Activated B cell treated with CpG ODN at 0.5 μM for 24 hours (primary cell): ENCODE results near the gene DAB2. TPM values are rescaled to one million over a fixed set of nuclear protein-coding genes. Genes with fewer than 3 reads are reported as not detected.

Experiments used
- ATAC-seq: fragments of 200-7000 bp; cut with Tn5 transposase; one replicate; pipeline ENCODE4 v1.10.0; 2021; ENCODE audit warnings: low read depth, mild to moderate bottlenecking, moderate library complexity
- CTCF ChIA-PET: fragments of 350-600 bp; sonication (Branson Sonifier 250); formaldehyde crosslinking; loops from one replicate; lab custom pipeline; 2021; ENCODE audit warnings: antibody characterized with exemption; lab: Charles Lee
- POLR2A ChIA-PET: fragments of 350-600 bp; sonication (Branson Sonifier 250); formaldehyde crosslinking; loops from one replicate; lab custom pipeline; 2021; ENCODE audit warnings: antibody characterized with exemption; lab: Charles Lee
- DNase-seq: peaks from one replicate; pipeline ENCODE4 v3.0.0; 2022
- H3K27ac Mint-ChIP-seq: one replicate; pipeline ENCODE4 v1.8.0; 2020; ENCODE audit warnings: mixed read lengths
- H3K27me3 Mint-ChIP-seq: one replicate; pipeline ENCODE4 v1.8.0; 2021; ENCODE audit warnings: mixed read lengths
- H3K36me3 Mint-ChIP-seq: one replicate; pipeline ENCODE4 v1.8.0; 2021; ENCODE audit warnings: low read depth, mixed read lengths
- H3K4me1 Mint-ChIP-seq: one replicate; pipeline ENCODE4 v1.8.0; 2021; ENCODE audit warnings: mixed read lengths
- H3K4me3 Mint-ChIP-seq: one replicate; pipeline ENCODE4 v1.8.0; 2020; ENCODE audit warnings: mild to moderate bottlenecking, mixed read lengths
- H3K9me3 Mint-ChIP-seq: one replicate; pipeline ENCODE4 v1.8.0; 2020; ENCODE audit warnings: mixed read lengths
- intact Hi-C: fragments of 100-400 bp; cut with micrococcal nuclease; formaldehyde crosslinking; loops from one replicate; pipeline ENCODE4 v1.15.1; 2024
- total RNA-seq: library from RNA; stranded (reverse); gene quantifications from 2 replicates; pipeline ENCODE4 v1.2.3, GENCODE V29; 2022
- TF ChIP-seq, protein P1 (sequence below): fragments of 200-600 bp; IDR thresholded peaks from one replicate; pipeline ENCODE4 v1.8.0; 2022; ENCODE audit warnings: antibody characterized with exemption, mild to moderate bottlenecking

Gene DAB2
- total RNA-seq, 1 donor from 2014 or later, result not detected

DNA sequence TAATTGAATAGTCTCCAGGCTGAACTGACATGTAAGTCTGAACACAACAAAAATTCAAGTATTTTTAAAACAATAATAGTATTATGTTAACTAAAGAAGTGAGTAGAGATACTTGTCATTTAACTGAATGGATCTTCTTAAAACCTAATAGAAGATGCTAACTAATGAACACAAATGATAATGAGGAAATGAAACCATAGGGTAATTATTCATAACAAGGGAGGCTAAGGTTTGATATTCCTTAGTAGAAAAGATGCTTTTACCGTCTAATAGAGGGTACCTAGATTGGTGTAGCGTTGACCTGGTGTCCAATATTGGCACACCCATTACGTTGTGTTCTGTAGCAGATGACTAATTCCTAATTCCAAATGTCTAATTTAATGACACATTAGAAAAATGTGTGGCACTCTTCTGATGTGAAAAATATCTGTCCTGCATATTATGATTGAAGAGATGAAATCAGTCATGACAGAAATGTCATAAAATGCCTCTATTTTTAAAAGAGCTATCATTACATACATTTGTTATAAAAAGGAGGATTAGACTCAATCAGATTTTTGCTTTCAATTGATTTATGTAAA lies 14.9 kb upstream of the DAB2 start:
- Mint-ChIP-seq H3K9me3 (no peaks in the 10 kb centered on the region), H3K4me3 (no peak overlapping the region), H3K27ac (no peak overlapping the region), H3K4me1 (no peaks in the 10 kb centered on the region), H3K27me3 (peaks cover 5% of the 10 kb centered on the region), H3K36me3 (no peaks in the 10 kb centered on the region)
- intact Hi-C loops, result loop anchor here (10.0 kb wide), 1 partner anchor 1575 kb away; no protein-coding TSS in a partner anchor
- ChIA-PET CTCF (interaction anchor here (1.9 kb wide), 1 partner anchor 63 kb away, joined by 5 read pairs; no protein-coding TSS in a partner anchor), POLR2A (no interaction called here)
- TF ChIP-seq, protein P1, sequence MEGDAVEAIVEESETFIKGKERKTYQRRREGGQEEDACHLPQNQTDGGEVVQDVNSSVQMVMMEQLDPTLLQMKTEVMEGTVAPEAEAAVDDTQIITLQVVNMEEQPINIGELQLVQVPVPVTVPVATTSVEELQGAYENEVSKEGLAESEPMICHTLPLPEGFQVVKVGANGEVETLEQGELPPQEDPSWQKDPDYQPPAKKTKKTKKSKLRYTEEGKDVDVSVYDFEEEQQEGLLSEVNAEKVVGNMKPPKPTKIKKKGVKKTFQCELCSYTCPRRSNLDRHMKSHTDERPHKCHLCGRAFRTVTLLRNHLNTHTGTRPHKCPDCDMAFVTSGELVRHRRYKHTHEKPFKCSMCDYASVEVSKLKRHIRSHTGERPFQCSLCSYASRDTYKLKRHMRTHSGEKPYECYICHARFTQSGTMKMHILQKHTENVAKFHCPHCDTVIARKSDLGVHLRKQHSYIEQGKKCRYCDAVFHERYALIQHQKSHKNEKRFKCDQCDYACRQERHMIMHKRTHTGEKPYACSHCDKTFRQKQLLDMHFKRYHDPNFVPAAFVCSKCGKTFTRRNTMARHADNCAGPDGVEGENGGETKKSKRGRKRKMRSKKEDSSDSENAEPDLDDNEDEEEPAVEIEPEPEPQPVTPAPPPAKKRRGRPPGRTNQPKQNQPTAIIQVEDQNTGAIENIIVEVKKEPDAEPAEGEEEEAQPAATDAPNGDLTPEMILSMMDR, result no peak
- DNase-seq (no peak), ATAC-seq (no peak)

DNA sequence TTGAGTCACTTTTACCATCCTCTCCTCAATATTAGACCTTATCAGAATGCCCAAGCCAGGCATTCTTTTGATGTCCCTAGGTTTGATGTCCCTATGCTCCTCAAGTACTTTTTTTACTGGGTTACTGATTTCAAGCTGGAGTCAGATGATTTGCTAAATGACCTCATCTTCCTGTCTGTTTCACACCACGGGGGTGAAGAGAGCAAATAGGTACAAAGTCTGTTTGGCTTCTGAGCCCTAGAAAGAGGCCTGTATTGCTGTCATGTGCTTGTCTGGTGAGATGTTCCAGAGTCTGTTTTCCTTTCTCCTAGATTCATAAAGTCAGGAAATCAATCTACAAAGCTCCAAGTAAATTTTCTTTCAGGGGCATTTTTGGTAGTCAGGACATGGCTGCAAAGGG lies 12.7 kb upstream of the DAB2 start:
- TF ChIP-seq, protein P1, result no peak
- no peak for ATAC-seq
- Mint-ChIP-seq H3K27ac (no peak overlapping the region), H3K36me3 (no peaks in the 10 kb centered on the region), H3K4me3 (no peak overlapping the region), H3K9me3 (no peaks in the 10 kb centered on the region), H3K27me3 (peaks cover 5% of the 10 kb centered on the region), H3K4me1 (no peaks in the 10 kb centered on the region)
- POLR2A ChIA-PET, result no interaction called here
- no peak for DNase-seq
- CTCF ChIA-PET, result no interaction called here
- intact Hi-C loops, result loop anchor here (10.0 kb wide), 1 partner anchor 1577 kb away; no protein-coding TSS in a partner anchor

DNA sequence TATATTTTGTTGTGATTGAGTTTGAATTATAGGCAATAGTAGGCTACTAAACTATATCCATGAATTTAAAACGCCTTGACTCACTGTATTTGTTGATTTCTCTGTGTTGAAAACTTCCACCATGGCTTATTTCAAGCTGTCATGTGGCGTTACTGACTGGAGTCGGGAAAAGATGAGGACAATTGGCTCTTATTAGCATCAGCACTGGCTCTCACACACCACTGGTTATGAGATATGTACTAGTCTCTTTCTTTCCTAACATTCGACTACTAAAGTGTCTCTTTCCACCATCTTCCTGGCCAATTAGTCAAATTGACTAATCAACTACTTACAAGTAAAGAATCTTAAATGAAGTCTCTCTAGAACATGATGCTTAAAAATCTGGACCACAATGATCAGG lies 9.1 kb upstream of the DAB2 start:
- ATAC-seq, result no peak
- CTCF ChIA-PET, result no interaction called here
- H3K4me3 Mint-ChIP-seq, result no peak overlapping the region
- H3K27ac Mint-ChIP-seq, result no peak overlapping the region
- POLR2A ChIA-PET, result no interaction called here
- H3K36me3 Mint-ChIP-seq, result no peaks in the 10 kb centered on the region
- no peaks in the 10 kb centered on the region for H3K4me1 Mint-ChIP-seq
- no peaks in the 10 kb centered on the region for H3K9me3 Mint-ChIP-seq
- intact Hi-C loops, result loop anchor here (10.0 kb wide), 1 partner anchor 1581 kb away; no protein-coding TSS in a partner anchor
- TF ChIP-seq, protein P1, result no peak
- DNase-seq, result no peak
- peaks cover 9% of the 10 kb centered on the region for H3K27me3 Mint-ChIP-seq

DNA sequence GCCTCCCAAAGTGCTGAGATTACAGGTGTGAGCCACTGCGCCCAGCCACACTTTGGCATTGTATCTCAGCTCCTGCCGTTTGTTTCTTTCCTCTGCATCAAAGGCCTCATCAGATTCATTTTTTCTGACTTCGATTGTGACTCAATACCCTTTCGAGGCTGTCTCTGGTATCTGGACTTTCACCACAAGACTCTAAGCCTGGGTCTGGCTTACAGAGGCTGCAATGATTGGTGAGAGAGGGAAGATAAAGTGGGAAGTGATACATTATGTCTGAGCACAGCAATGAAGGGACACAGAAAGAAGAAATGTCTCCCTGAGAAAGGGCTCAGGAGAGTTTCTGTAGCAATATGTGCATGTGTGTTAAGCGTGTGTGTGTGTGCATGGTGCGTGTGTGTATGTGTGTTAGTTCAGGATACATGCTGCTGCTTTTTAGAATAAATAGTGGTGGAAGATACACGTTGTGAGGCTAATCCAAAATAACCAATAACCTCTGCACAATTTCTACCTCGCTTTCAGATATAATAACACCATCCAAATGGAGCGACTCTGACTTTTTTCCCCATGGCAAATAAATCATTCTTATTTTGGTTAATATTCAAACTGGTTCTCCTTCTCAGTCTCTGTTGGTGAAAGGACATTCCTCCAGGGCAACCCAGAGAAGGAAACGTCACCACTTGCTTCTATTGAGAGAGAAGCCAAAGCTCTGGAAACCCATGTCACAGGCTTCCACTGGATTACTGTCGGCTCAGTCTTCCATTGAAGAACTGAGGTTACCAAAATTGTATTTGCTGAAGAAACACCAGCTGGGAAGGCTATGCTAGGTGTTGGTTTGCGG lies 8.1 kb upstream of the DAB2 start:
- Mint-ChIP-seq H3K4me1 (no peaks in the 10 kb centered on the region), H3K27me3 (peaks cover 9% of the 10 kb centered on the region), H3K36me3 (no peaks in the 10 kb centered on the region), H3K4me3 (no peak overlapping the region), H3K9me3 (no peaks in the 10 kb centered on the region), H3K27ac (no peak overlapping the region)
- ATAC-seq (no peak), DNase-seq (no peak)
- TF ChIP-seq, protein P1, result no peak
- ChIA-PET POLR2A (no interaction called here), CTCF (no interaction called here)
- intact Hi-C loops, result loop anchor here (10.0 kb wide), 1 partner anchor 1582 kb away; no protein-coding TSS in a partner anchor

DNA sequence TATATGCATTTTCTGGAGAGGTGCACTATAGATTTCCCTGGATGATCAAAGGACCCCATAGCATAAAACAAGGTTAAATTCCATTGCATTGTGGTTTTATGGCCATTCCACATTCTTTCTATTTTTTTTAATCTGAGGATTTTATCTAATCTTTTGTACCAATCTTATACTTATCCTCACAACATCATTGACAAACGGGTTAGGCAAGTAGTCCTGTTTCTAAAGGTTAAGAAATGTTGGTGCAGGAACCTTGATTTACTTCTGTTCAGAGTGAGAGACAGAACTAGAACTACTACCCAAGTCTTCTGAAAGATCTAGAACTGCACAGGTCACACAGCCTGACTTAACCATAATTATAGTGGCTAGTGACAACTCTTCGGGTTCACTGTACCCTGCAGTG lies 5.7 kb upstream of the DAB2 start:
- TF ChIP-seq, protein P1, result no peak
- DNase-seq, result no peak
- Mint-ChIP-seq H3K4me3 (no peak overlapping the region), H3K36me3 (no peaks in the 10 kb centered on the region), H3K27ac (no peak overlapping the region), H3K9me3 (no peaks in the 10 kb centered on the region), H3K4me1 (no peaks in the 10 kb centered on the region), H3K27me3 (peaks cover 13% of the 10 kb centered on the region)
- ChIA-PET POLR2A (no interaction called here), CTCF (no interaction called here)
- no peak for ATAC-seq
- intact Hi-C loops, result loop anchor here (10.0 kb wide), 1 partner anchor 1584 kb away; no protein-coding TSS in a partner anchor
